Natural killer cell (primary cell): ENCODE measurements around the gene BAHCC1. TPM values are rescaled to one million over a fixed set of nuclear protein-coding genes. Genes with fewer than 3 reads are reported as not detected.

ENCODE experiments used
- ATAC-seq, 3 donors: fragments of 150-1000 bp in 2 of 3; fragments of 200-7000 bp in 1 of 3; cut with Tn5 transposase; 1 replicate in 1 of 3; 2 replicates in 2 of 3; pipeline ENCODE4 v1.10.0; 2021; ENCODE audit warnings: mild to moderate bottlenecking in 2 of 3, moderate library complexity in 2 of 3
- DNase-seq, 2 donors: peaks; one replicate each; pipeline versions ENCODE4 v3.0.0 to v3.0.0-alpha.2; 2013 to 2021; ENCODE audit warnings: mixed read lengths in 1 of 2
- H3K27ac ChIP-seq: one replicate; pipeline ENCODE4 v1.5.1; 2013; ENCODE audit warnings: mild to moderate bottlenecking, low read length
- H3K27me3 ChIP-seq: one replicate; pipeline ENCODE4 v1.6.1; 2013; ENCODE audit warnings: low read length; ENCODE audit not compliant: control insufficient read depth, insufficient read depth
- H3K36me3 ChIP-seq: one replicate; pipeline ENCODE4 v1.6.1; 2013; ENCODE audit warnings: low read length; ENCODE audit not compliant: control insufficient read depth, insufficient read depth
- H3K4me1 ChIP-seq: one replicate; pipeline ENCODE4 v1.6.1; 2013; ENCODE audit warnings: low read length; ENCODE audit not compliant: control insufficient read depth, insufficient read depth
- H3K4me3 ChIP-seq: one replicate; pipeline ENCODE4 v1.5.1; 2013; ENCODE audit warnings: low read length
- H3K9me3 ChIP-seq: one replicate; pipeline ENCODE4 v1.6.1; 2013; ENCODE audit warnings: low read length; ENCODE audit not compliant: control insufficient read depth, insufficient read depth
- H3K27ac Mint-ChIP-seq, 2 donors: one replicate each; pipeline ENCODE4 v1.8.0; 2022; ENCODE audit warnings: mild to moderate bottlenecking in 2 of 2, mixed read lengths in 2 of 2, moderate library complexity in 1 of 2
- H3K27me3 Mint-ChIP-seq, 2 donors: one replicate each; pipeline ENCODE4 v1.8.0; 2022; ENCODE audit warnings: low read depth in 2 of 2, mixed read lengths in 2 of 2
- H3K36me3 Mint-ChIP-seq: one replicate; pipeline ENCODE4 v1.8.0; 2022; ENCODE audit warnings: mixed read lengths
- H3K4me1 Mint-ChIP-seq, 2 donors: one replicate each; pipeline ENCODE4 v1.8.0; 2022; ENCODE audit warnings: mixed read lengths in 2 of 2
- H3K4me3 Mint-ChIP-seq: one replicate; pipeline ENCODE4 v1.8.0; 2022; ENCODE audit warnings: mild to moderate bottlenecking, moderate library complexity, mixed read lengths
- H3K9me3 Mint-ChIP-seq, 2 donors: one replicate each; pipeline ENCODE4 v1.8.0; 2022; ENCODE audit warnings: mixed read lengths in 2 of 2
- WGBS: methylation state at CpG from one replicate; pipeline ENCODE4 v1.1.7; 2013; ENCODE audit warnings: missing lambda C conversion rate; ENCODE audit not compliant: insufficient coverage; 5-methylcytosine and 5-hydroxymethylcytosine counted together
- intact Hi-C: fragments of 100-400 bp; cut with micrococcal nuclease; formaldehyde crosslinking; loops from one replicate; pipeline ENCODE4 v1.14.2; 2022
- total RNA-seq, 4 donors: library from RNA; stranded (reverse); fragments of 120-200 nt in 1 of 4; gene quantifications; one replicate each; pipeline versions ENCODE4 v1.2.3 to v1.2.4, GENCODE V29; 2013 to 2022
- TF ChIP-seq, protein P1 (sequence below): fragments of 200-600 bp; IDR thresholded peaks from one replicate; pipeline ENCODE4 v1.8.0; 2022; ENCODE audit warnings: antibody characterized with exemption

Gene BAHCC1
- total RNA-seq, 3 donors from 2014 or later (not counting 1 experiment from before 2014, with no cell fraction given): 2.9 to 17.3 (median 5.7) TPM

GRCh38 chr17:81499601-81499970 is 104.3 kb downstream of the BAHCC1 start:
- H3K4me1 Mint-ChIP-seq: no peaks in the 10 kb centered on the region
- H3K36me3 Mint-ChIP-seq: no peaks in the 10 kb centered on the region
- no peak for DNase-seq
- no peaks in the 10 kb centered on the region for H3K27me3 ChIP-seq
- no peak overlapping the region for H3K27ac ChIP-seq
- WGBS: 88% methylated on average over 12 of the region's 12 CpGs
- ATAC-seq: no peak
- intact Hi-C loops: no loop called here
- no peaks in the 10 kb centered on the region for H3K9me3 Mint-ChIP-seq
- no peaks in the 10 kb centered on the region for H3K4me1 ChIP-seq
- H3K27me3 Mint-ChIP-seq: peaks cover 0 to 1% of the 10 kb centered on the region in 2 donors
- H3K27ac Mint-ChIP-seq: no peak overlapping the region
- H3K4me3 ChIP-seq: no peak overlapping the region
- no peaks in the 10 kb centered on the region for H3K36me3 ChIP-seq
- no peak overlapping the region for H3K4me3 Mint-ChIP-seq
- no peaks in the 10 kb centered on the region for H3K9me3 ChIP-seq
- TF ChIP-seq, protein P1, sequence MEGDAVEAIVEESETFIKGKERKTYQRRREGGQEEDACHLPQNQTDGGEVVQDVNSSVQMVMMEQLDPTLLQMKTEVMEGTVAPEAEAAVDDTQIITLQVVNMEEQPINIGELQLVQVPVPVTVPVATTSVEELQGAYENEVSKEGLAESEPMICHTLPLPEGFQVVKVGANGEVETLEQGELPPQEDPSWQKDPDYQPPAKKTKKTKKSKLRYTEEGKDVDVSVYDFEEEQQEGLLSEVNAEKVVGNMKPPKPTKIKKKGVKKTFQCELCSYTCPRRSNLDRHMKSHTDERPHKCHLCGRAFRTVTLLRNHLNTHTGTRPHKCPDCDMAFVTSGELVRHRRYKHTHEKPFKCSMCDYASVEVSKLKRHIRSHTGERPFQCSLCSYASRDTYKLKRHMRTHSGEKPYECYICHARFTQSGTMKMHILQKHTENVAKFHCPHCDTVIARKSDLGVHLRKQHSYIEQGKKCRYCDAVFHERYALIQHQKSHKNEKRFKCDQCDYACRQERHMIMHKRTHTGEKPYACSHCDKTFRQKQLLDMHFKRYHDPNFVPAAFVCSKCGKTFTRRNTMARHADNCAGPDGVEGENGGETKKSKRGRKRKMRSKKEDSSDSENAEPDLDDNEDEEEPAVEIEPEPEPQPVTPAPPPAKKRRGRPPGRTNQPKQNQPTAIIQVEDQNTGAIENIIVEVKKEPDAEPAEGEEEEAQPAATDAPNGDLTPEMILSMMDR: no peak

DNA sequence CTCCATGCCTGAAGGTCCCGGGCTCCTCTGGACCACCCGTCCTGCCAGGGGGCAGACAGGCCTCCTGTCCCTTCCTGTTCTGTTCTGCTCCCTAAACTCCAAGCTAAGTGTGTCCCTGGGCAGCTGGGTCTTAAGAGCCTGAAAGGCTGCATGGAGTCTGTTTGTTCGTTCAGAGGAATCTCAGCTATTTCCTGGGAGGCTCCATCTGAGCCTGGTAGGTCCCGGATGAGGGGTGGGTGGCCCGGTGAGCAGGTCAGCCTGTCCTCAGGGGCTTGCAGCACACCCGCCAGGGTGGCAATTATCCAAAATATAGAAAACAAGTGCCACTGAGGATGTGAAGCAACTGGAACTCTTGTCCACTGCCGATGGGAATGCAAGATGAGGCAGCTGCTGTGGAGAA is 104.8 kb downstream of the BAHCC1 start:
- TF ChIP-seq, protein P1: no peak
- no peak overlapping the region for H3K27ac ChIP-seq
- Mint-ChIP-seq H3K27ac (no peak overlapping the region), H3K36me3 (no peaks in the 10 kb centered on the region), H3K9me3 (no peaks in the 10 kb centered on the region), H3K4me3 (no peak overlapping the region), H3K4me1 (no peaks in the 10 kb centered on the region), H3K27me3 (no peaks in the 10 kb centered on the region)
- no peak overlapping the region for H3K4me3 ChIP-seq
- H3K9me3 ChIP-seq: no peaks in the 10 kb centered on the region
- H3K36me3 ChIP-seq: no peaks in the 10 kb centered on the region
- no peaks in the 10 kb centered on the region for H3K4me1 ChIP-seq
- intact Hi-C loops: no loop called here
- no peaks in the 10 kb centered on the region for H3K27me3 ChIP-seq
- WGBS: 84% methylated on average over 7 of the region's 7 CpGs
- ATAC-seq: no peak
- DNase-seq: no peak

GRCh38 chr17:81502471-81503017 is 107.3 kb downstream of the BAHCC1 start:
- H3K27ac Mint-ChIP-seq: no peak overlapping the region
- no peaks in the 10 kb centered on the region for H3K4me1 ChIP-seq
- H3K36me3 Mint-ChIP-seq: no peaks in the 10 kb centered on the region
- H3K4me3 ChIP-seq: no peak overlapping the region
- no peaks in the 10 kb centered on the region for H3K9me3 ChIP-seq
- WGBS: 72% methylated on average over 10 of the region's 12 CpGs
- TF ChIP-seq, protein P1: no peak
- no peaks in the 10 kb centered on the region for H3K9me3 Mint-ChIP-seq
- no peak for DNase-seq
- no peak overlapping the region for H3K4me3 Mint-ChIP-seq
- no peaks in the 10 kb centered on the region for H3K36me3 ChIP-seq
- no peaks in the 10 kb centered on the region for H3K27me3 ChIP-seq
- intact Hi-C loops: no loop called here
- peak in 1 of 3 donors; percentile 33 for ATAC-seq
- H3K27me3 Mint-ChIP-seq: no peaks in the 10 kb centered on the region
- no peak overlapping the region for H3K27ac ChIP-seq
- peaks cover 0 to under 1% of the 10 kb centered on the region in 2 donors for H3K4me1 Mint-ChIP-seq

- ATAC-seq: no peak
- peaks cover 6% of the 10 kb centered on the region for H3K4me1 ChIP-seq
- H3K36me3 Mint-ChIP-seq: no peaks in the 10 kb centered on the region
Observed at GRCh38 chr17:81503619-81504018, 108.4 kb downstream of the BAHCC1 start.

More at GRCh38 chr17:81503619-81504018, 108.4 kb downstream of the BAHCC1 start:
- Mint-ChIP-seq H3K4me3 (no peak overlapping the region), H3K27me3 (no peaks in the 10 kb centered on the region), H3K27ac (no peak overlapping the region), H3K4me1 (peaks cover 0 to 10% of the 10 kb centered on the region in 2 donors), H3K9me3 (no peaks in the 10 kb centered on the region)
- intact Hi-C loops: no loop called here
- H3K9me3 ChIP-seq: no peaks in the 10 kb centered on the region
- peaks cover 3% of the 10 kb centered on the region for H3K36me3 ChIP-seq
- H3K27me3 ChIP-seq: no peaks in the 10 kb centered on the region
- no peak for DNase-seq
- no peak overlapping the region for H3K27ac ChIP-seq
- TF ChIP-seq, protein P1: no peak
- H3K4me3 ChIP-seq: no peak overlapping the region
